Fibroblast of pulmonary artery (primary cell): Measurements from ENCODE around the gene MIPEP.
"Not testable (repeated sequence)": the region's sequence is repeated elsewhere in the genome, so short reads cannot be mapped to it uniquely, and the experiment has no call there.

Experiments used
- DNase-seq: peaks from one replicate; pipeline ENCODE4 v3.0.0-alpha.2; 2010; ENCODE audit warnings: low read depth
- H3K4me3 ChIP-seq: replicated peaks from 2 replicates; pipeline ENCODE4 v1.5.1; 2011; ENCODE audit warnings: low read depth, mild to moderate bottlenecking, control low read depth, low read length, moderate library complexity
- TF ChIP-seq, protein P1 (sequence below): IDR thresholded peaks from 2 replicates; pipeline ENCODE4 v1.5.1; 2011; ENCODE audit warnings: mild to moderate bottlenecking, control low read depth, low read length, inconsistent platforms; ENCODE audit errors: missing control alignments

MIPEP gene

GRCh38 chr13:23902975-23903905, 14.0 kb upstream of the MIPEP start:
- H3K4me3 ChIP-seq, result peak overlapping the region; percentile 21
- DNase-seq, result no peak
- TF ChIP-seq, protein P1, sequence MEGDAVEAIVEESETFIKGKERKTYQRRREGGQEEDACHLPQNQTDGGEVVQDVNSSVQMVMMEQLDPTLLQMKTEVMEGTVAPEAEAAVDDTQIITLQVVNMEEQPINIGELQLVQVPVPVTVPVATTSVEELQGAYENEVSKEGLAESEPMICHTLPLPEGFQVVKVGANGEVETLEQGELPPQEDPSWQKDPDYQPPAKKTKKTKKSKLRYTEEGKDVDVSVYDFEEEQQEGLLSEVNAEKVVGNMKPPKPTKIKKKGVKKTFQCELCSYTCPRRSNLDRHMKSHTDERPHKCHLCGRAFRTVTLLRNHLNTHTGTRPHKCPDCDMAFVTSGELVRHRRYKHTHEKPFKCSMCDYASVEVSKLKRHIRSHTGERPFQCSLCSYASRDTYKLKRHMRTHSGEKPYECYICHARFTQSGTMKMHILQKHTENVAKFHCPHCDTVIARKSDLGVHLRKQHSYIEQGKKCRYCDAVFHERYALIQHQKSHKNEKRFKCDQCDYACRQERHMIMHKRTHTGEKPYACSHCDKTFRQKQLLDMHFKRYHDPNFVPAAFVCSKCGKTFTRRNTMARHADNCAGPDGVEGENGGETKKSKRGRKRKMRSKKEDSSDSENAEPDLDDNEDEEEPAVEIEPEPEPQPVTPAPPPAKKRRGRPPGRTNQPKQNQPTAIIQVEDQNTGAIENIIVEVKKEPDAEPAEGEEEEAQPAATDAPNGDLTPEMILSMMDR, result no peak

- no peak for DNase-seq
- H3K4me3 ChIP-seq, result no peak overlapping the region
- TF ChIP-seq, protein P1, result no peak
Measured at GRCh38 chr13:23901365-23901764, 12.2 kb upstream of the MIPEP start.

GRCh38 chr13:23899555-23899954, 10.4 kb upstream of the MIPEP start:
- H3K4me3 ChIP-seq, result no peak overlapping the region
- TF ChIP-seq, protein P1, result peak; percentile 51
- DNase-seq, result peak; percentile 61

DNA sequence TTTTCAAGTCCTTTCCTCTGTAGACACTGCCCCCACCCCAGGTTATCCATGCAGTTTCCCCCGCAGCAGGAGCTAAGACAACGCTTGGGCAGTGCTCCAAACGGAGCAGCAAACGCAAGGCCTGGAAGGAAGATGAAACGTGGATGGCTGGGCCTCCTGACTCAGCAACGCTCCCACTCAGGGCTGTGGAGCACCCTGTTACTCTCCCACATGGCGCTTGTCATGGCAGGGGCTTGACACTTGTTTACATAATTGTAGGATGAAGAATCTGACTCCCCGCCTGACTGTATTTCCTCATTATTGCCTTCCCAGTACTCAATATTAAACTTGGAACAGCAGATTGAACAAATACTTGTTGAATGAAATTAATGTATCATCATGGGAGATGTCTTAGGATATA, 8.9 kb upstream of the MIPEP start:
- no peak overlapping the region for H3K4me3 ChIP-seq
- TF ChIP-seq, protein P1, result no peak
- DNase-seq, result peak; percentile 82

- not testable (repeated sequence) for DNase-seq
Measured at GRCh38 chr13:23897452-23897919, 8.3 kb upstream of the MIPEP start, which contains the start of gene C1QTNF9B. C1QTNF9B (minus strand) TSS chr13:23897502.

DNA sequence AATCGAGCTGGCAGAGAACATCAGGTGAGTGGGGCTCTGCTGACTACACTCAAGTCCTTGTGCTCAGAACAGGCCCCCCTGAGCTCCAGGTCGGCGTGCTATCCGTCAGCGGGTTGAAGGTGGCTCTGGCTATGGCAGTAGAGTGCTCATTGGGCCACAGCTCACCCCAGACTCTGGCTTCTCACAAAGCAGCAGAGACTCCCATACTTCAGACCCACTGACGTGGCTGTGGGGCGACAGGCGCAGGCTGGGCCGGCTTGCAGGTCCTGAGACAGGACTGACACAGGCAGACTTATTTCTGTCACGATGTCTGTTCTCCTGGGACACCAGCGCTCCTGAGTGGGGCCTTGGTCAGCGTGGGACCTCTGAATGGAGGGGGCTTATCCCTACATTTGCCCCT, 5.5 kb upstream of the MIPEP start:
- not testable (repeated sequence) for H3K4me3 ChIP-seq, DNase-seq

More at GRCh38 chr13:23897452-23897919, 8.3 kb upstream of the MIPEP start, which contains the start of gene C1QTNF9B:
- not testable (repeated sequence) for H3K4me3 ChIP-seq

DNA sequence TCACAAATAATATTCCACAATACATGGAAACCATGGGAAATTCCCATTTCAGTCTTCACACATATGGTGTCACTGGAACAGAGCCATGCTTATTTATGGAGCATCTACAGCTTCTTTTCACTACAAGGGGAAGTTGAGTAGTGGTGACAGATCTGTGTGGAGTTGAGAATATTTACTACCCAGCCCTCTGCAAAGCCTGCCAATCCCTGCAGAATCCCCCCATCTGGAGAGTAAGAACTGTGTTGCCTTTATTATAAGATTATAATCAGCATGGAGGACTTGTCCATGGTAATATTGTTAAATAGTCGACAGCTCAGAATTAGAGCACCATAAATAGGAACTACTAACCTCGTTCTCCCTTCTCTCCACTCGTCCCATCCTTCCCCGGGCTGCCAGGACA, 4.6 kb upstream of the MIPEP start:
- H3K4me3 ChIP-seq, DNase-seq: not testable (repeated sequence)

DNA sequence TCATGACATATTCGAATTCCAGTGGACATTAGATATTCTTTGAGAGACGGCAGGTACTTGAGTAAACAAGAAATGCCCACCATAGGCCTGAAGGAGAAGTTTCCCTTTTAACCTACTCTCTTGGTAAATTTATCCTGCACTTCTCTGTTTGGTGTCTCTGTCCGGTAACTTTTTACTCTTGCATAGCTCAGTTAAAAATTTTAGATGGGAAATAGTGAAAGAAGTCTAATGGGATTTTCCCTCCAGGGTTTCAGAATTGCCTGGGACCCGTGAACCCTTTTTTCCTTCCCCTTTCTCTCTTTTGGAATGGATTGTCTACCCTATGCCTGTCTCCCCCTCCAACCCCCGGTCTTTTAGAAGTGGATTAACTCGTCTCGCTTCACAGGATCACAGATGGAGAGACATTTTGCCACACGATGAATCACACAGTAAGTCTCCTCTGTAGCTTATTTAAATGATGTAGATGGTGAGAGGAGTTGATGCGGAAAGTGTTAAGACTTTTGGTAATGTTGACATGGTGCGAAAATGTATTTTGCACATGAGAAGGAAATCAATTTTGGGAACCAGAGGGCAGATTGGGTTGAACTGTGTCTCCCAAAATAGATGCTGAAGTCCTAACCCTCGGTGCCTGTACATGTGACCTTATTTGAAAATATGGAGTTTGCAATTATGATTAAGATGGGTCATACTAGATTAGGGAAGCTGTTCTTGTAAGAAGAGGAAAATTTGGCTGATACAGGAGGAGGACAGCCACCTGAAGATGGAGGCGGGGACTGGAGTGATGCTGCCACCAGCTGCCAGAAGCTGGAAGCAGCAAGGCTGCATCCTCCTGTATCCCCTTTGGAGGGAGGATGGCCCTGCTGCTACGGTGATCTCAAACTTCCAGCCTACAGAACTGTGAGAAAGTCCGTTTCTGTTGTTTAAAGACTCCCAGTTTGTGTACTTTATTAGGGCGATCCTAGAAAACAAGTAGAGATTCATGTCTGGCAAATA, 711 bp upstream of the MIPEP start:
- H3K4me3 ChIP-seq, result peak overlapping the region; percentile 78
- TF ChIP-seq, protein P1, result no peak
- no peak for DNase-seq

DNA sequence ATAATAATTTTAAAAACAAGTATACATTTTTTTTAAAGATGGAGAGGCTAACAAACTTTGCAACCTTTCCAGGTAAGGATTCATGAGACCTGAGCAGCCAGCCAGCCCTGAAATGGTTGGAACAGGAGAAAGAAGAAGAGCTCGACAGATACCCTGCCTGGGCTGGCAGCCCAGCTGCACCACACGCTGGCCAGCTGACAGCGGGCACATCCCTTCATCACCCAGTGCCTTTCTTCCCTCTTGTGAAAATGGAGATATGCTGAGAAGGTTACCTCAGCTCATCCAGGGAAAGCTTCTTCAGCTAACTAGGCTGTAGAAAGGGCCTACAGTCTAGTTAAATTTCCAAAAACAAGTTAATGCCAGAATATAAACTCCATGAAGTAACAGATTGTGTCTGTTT, 4.8 kb downstream of the MIPEP start:
- not testable (repeated sequence) for DNase-seq, H3K4me3 ChIP-seq
